Medulla oblongata (tissue), 1 donor: Measurements from ENCODE around the gene GPX1.
"Not testable (repeated sequence)": the region's sequence is repeated elsewhere in the genome, so short reads cannot be mapped to it uniquely, and the experiment has no call there.

Source experiments
- DNase-seq: peaks from one replicate; pipeline ENCODE4 v3.0.0-alpha.2; 2015; ENCODE audit errors: extremely low spot score

The GPX1 gene

GRCh38 chr3:49358217-49358883 is at the start of gene GPX1:
Gene GPX1, minus strand, starts transcription at chr3:49358353. Its CDS starts 75 bp downstream, at chr3:49358278.
- DNase-seq: peak; percentile 93

DNA sequence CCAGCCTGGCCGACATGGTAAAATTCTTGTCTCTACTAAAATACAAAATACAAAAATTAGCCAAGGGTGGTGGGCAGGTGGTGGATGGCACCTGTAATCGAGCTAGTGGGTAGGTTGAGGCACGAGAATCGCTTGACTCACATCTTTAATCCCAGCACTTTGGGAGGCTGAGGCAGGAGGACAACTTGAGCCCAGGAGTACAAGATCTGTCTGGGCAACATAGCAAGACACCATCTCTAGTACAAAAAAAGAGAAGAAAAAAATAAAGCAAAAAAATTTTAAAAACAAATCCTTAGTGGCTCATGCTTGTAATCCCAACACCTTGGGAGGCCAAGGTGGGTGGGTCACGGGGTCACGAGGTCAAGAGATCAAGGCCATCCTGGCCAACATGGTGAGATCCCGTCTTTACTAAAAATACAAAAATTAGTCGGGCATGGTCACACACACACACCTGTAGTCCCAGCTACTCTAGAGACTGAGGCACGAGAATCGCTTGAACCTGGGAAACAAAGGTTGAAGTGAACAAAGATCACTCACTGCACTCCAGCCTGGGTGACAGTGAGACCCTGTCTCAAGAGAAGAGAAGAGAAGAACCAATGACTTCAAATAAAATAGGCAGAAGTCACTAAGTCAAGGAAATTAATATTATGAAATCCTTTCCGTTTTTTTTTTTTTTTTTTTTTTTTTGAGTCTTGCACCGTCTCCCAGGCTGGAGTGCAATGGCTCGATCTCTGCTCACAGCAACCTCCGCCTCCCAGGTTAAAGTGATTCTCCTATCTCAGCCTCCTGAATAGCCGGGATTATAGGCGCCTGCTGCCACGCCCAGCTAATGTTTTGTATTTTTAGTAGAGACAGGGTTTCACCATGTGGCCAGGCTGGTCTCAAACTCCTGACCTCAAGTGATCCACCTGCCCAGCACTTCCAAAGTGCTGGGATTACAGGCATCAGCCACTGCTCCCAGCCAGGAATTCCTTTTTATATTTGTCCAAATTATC is 48.7 kb upstream of the GPX1 start:
- no peak for DNase-seq

DNA sequence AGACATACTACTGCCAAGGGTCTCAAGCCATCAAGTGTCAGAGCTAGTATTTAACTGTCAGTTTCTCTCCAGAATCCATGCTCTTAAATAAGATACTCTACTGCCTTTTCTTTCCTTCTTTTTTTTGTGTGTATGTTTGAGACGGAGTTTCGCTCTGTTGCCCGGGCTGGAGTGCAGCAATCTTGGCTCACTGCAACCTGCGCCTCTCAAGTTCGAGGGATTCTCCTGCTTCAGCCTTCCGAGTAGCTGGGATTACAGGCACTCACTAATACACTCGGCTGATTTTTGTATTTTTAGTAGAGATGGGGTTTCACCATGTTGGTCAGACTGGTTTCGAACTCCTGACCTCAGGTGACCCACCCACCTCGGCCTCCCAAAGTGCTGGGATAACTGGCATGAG is 47.4 kb upstream of the GPX1 start:
- not testable (repeated sequence) for DNase-seq

DNA sequence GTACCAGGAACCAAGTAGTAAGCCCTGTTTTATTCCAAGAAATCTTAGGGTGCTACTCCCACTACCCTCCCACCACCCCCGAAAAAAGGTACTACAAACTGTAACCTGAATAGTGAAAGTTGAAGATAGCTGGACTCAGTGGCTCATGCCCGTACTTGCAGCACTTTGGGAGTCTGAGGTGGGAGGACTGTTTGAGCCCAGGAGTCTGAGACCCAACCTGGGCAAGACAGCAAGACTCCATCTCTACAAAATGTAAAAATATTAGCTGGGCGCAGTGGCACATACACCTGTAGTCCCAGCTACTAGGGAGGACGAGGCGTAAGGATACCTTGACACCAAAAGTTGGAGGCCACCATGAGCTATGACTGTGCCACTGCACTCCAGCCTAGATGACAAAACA is 45.7 kb upstream of the GPX1 start:
- no peak for DNase-seq

GRCh38 chr3:49401766-49402165 is 43.6 kb upstream of the GPX1 start:
- no peak for DNase-seq

DNA sequence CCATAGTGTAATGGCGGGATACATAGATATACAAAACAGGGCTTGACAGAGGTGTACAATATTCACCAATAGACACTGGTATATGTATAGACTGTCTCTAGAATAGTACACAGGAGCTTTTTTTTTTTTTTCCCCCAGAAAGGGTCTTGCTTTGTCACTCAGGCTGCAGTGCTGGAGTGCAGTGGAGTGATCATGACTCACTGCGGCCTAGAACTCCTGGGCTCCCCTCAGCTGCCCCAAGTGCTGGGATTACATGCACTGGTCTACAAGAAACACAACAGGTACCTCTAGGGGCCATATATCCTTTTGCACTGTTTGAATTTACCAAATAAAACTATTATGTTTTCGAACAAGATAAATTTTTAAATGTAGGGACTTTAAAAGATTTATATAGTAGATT is 41.3 kb upstream of the GPX1 start:
- no peak for DNase-seq

- peak; percentile 17 for DNase-seq
Observed at GRCh38 chr3:49397470-49397869, 39.3 kb upstream of the GPX1 start.

GRCh38 chr3:49391310-49391709 is 33.2 kb upstream of the GPX1 start:
- not testable (repeated sequence) for DNase-seq

DNA sequence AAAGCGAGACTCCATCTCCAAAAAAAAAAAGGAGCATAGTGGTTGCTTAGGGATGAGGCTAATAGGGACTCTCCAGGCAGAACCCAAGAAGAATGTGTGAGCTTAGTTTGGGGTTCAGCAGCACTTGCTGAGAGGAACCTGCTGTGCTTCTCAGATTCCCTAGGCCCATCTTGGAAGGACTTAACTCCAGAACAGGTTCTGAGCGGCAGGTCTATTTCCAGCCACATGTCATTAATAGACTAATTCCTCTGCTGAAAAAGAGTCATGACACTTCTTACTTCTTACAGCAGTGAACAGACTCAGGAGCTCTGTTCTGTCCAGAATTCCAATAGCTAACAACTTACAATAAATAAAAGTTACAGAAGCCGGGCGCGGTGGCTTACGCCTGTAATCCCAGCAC is 31.1 kb upstream of the GPX1 start:
- DNase-seq: no peak

GRCh38 chr3:49388289-49388820 is 30.2 kb upstream of the GPX1 start:
- DNase-seq: no peak

DNA sequence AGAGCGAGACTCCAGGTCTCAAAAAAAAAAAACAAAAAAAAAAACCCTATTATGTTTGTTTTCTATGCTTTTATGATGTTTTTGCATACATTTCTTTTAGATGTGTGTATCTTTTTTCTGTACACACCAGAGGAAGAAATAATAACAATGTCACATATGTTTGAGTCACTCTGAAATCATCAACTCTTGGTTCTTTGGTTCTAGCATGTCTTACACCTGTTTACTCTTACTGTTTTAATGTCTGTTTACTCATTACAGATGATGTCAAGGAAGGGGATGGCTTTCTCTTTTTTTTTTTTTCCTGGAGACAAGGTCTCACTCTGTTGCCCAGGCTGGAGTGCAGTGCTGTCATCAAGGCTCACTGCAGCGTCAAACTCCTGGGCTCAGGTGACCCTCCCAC is 29.6 kb upstream of the GPX1 start:
- DNase-seq: no peak

DNA sequence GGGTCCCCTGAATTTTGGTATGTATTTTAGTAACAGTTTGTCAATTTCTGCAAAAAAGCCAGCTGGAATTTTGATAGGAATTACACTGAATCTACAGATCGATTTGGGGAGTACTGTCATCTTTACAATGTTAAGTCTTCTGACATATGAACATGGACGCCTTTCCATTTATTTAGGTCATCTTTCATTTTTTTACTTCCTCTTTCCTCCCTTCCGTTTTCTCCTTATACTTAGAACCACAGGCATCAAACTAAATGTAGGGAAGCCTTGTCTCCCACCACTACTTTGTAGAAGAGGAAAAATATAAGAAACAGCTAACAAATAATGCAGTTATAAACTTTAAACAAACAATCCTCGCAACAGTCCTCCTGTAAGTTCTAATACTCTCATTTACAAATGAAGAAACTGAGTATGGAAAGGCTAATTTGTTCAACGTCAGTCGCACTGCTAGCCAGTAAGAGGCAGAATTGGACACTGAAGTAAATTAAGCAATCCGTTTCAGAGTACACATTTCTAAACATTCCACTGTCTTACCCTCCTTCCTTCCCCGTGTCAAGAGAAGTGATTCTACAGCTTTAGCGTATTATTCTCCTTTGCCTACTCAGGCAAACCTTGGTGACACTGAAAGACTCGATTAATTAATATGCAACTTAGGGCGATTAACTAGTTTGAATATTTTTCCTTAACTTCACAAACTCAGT is 28.1 kb upstream of the GPX1 start:
- DNase-seq: peak; percentile 14

GRCh38 chr3:49385617-49386016 is 27.5 kb upstream of the GPX1 start:
- DNase-seq: no peak

- DNase-seq: no peak
Observed at GRCh38 chr3:49383387-49383786, 25.2 kb upstream of the GPX1 start.

DNA sequence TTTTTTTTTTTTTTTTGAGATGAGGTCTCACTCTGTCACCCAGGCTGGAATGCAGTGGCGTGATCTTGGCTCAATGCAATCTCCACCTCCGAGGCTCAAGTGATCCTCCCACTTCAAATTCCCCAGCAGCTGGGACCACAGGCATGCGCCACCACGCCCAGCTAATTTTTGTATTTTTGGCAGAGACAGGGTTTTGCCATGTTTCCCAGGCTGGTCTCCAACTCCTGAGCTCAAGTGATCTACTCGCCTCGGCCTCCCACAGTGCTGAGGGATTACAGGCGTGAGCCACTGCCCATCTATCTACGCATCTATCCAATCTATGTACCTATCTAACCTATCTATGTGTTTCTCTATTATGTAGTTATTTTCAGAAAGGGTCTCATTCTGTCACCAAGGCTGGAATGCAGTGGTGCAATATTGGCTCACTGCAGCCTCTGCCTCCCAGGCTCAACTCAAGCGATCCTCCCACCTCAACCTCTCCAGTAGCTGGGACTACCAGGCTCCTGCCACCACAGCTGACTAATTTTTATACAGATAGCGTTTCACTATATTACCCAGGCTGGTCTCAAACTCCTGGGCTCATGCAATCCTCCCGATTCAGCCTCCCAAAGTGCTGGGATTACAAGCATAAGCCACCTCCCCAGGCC is 20.2 kb upstream of the GPX1 start:
- DNase-seq: no peak

DNA sequence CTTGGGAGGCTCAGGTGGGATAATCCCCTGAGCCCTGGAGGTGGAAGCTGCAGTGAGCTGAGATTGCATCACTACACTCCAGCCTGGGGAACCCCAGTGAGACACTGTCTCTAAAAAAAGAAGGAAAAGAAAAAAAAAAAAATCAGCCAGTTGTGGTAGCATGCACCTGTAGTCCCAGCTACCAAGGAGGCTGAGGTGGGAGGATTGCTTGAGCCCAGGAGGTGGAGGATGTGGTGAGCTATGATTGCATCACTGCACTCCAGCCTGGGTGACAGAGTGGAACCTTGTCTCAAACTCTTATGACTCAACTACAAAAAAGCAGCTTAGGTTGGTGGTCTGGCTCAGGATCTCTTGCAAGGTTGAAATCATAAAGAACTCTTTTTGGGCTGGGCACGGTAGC is 19.3 kb upstream of the GPX1 start:
- DNase-seq: no peak

DNA sequence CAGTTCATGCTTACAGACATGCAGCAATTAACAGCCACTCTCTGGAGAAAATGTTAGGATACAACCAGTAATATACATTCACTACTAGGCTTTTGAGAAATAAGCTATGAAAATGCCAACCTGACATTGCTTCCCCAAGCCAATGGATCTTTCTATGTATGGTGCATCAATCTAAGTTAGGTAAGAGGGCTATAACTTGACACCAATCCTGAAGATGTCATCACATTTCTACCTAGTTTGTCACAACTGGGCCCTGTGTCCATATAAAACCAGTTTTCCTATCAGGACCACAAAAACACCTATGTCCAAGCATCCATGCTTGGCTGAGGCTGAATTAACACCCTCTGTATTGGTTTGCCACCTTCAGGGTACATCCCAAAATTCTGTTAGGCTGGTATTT is 13.8 kb upstream of the GPX1 start:
- no peak for DNase-seq

GRCh38 chr3:49370585-49371290 is 12.6 kb upstream of the GPX1 start:
- no peak for DNase-seq

GRCh38 chr3:49362561-49362960 is 4.4 kb upstream of the GPX1 start:
- no peak for DNase-seq

DNA sequence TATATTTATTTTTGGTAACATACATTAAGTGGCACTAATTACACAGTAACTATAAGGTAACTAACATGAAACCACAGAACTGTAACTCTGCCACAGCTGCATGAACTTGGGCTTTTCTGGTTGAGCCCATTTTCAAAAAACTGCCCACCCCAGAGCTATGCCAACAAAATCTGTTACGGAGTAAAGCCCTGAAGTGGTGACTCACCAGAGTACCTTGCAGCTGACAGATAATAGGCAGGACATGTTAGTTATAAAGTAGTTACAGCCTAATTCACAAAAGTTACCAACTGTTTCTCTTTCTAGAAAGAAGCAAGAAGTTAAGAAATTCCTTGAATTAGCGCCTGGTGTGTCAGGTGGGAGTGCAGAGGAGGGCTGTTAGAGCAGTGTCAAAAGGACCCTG is 1.5 kb upstream of the GPX1 start:
- DNase-seq: no peak

DNA sequence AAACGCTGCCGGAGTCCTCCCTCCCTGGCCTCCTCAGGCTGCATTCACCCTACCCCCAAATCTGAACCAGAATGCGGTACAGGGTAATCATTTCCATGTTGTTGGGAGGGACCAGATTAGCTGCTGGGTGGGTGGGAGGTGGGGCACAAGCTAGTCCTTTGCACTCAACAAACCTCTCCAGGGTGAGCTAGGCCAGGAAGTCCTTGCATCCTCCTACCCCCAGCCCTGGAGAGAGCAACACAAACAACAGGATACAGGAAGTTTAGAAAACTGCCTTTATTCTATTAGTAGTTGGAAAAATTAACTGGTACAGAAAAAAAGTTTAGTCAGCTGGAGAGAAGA is 702 bp upstream of the GPX1 start:
- DNase-seq: no peak
